Measurements from ENCODE around the gene MLPH. TPM values are rescaled to one million over a fixed set of nuclear protein-coding genes. Genes with fewer than 3 reads are reported as not detected.
A peak's percentile ranks its signal among the peaks of the same experiment; 100 is the strongest.

The MLPH gene
- total RNA-seq, 1 donor from 2014 or later, result not detected

- no peaks in the 10 kb centered on the region for H3K4me1 ChIP-seq
- Mint-ChIP-seq H3K27ac (no peak overlapping the region), H3K36me3 (no peaks in the 10 kb centered on the region), H3K4me3 (peak overlapping the region; percentile 42), H3K9me3 (no peaks in the 10 kb centered on the region), H3K27me3 (ENCODE audit: insufficient read depth, low read depth) (peaks cover 2% of the 10 kb centered on the region), H3K4me1 (peaks cover 19% of the 10 kb centered on the region)
- no peaks in the 10 kb centered on the region for H3K9me3 ChIP-seq (ENCODE audit: low read depth)
- no peak overlapping the region for H3K27ac ChIP-seq
- H3K79me2 ChIP-seq (ENCODE audit: low read depth), result no peaks in the 10 kb centered on the region
- no peaks in the 10 kb centered on the region for H3K27me3 ChIP-seq
- no peaks in the 10 kb centered on the region for H3K36me3 ChIP-seq
- H3F3A ChIP-seq (ENCODE audit: low read depth), result no peaks in the 10 kb centered on the region
- no peak overlapping the region for H3K4me3 ChIP-seq
- no peak for TF ChIP-seq EZH2 (IDR thresholded peaks at IDR 0.05)
- TF ChIP-seq CTCF (IDR thresholded peaks at IDR 0.05), result no peak
- TF ChIP-seq EZH2phosphoT487 (IDR thresholded peaks at IDR 0.05), result no peak
- no peaks in the 10 kb centered on the region for H4K20me1 ChIP-seq (ENCODE audit: low read depth)
- no peak overlapping the region for H3K9ac ChIP-seq
- DNase-seq (ENCODE audit: low spot score), result no peak
- H3K4me2 ChIP-seq, result no peak overlapping the region
- no peak overlapping the region for H2AFZ ChIP-seq (replicated peaks)
These were observed 59.9 kb downstream of the MLPH start for GRCh38 chr2:237546876-237547395.

GRCh38 chr2:237547841-237548416, 60.9 kb downstream of the MLPH start:
- Mint-ChIP-seq H3K9me3 (no peaks in the 10 kb centered on the region), H3K27me3 (ENCODE audit: insufficient read depth, low read depth) (peaks cover 2% of the 10 kb centered on the region), H3K4me1 (peaks cover 19% of the 10 kb centered on the region), H3K4me3 (no peak overlapping the region), H3K36me3 (no peaks in the 10 kb centered on the region), H3K27ac (no peak overlapping the region)
- Histone ChIP-seq H3K27me3 (no peaks in the 10 kb centered on the region), H3K4me3 (no peak overlapping the region), H3K27ac (no peak overlapping the region), H3K4me2 (no peak overlapping the region), H2AFZ (replicated peaks) (no peak overlapping the region), H3K9ac (no peak overlapping the region), H3K36me3 (no peaks in the 10 kb centered on the region), H4K20me1 (ENCODE audit: low read depth) (no peaks in the 10 kb centered on the region), H3K9me3 (ENCODE audit: low read depth) (no peaks in the 10 kb centered on the region), H3K4me1 (no peaks in the 10 kb centered on the region), H3F3A (ENCODE audit: low read depth) (no peaks in the 10 kb centered on the region), H3K79me2 (ENCODE audit: low read depth) (no peaks in the 10 kb centered on the region)
- TF ChIP-seq EZH2phosphoT487 (IDR thresholded peaks at IDR 0.05), result no peak
- no peak for TF ChIP-seq EZH2 (IDR thresholded peaks at IDR 0.05)
- no peak for TF ChIP-seq CTCF (IDR thresholded peaks at IDR 0.05)
- peak; percentile 17 for DNase-seq (ENCODE audit: low spot score)

GRCh38 chr2:237549216-237549615, 62.2 kb downstream of the MLPH start:
- Mint-ChIP-seq H3K27me3 (ENCODE audit: insufficient read depth, low read depth) (peaks cover 2% of the 10 kb centered on the region), H3K4me3 (no peak overlapping the region), H3K27ac (no peak overlapping the region), H3K36me3 (no peaks in the 10 kb centered on the region), H3K9me3 (peaks cover 6% of the 10 kb centered on the region), H3K4me1 (peaks cover 19% of the 10 kb centered on the region)
- H3K4me1 ChIP-seq, result no peaks in the 10 kb centered on the region
- no peak overlapping the region for H3K27ac ChIP-seq
- no peaks in the 10 kb centered on the region for H3K79me2 ChIP-seq (ENCODE audit: low read depth)
- no peaks in the 10 kb centered on the region for H3F3A ChIP-seq (ENCODE audit: low read depth)
- no peaks in the 10 kb centered on the region for H3K36me3 ChIP-seq
- no peaks in the 10 kb centered on the region for H3K27me3 ChIP-seq
- DNase-seq (ENCODE audit: low spot score), result no peak
- no peak overlapping the region for H3K4me3 ChIP-seq
- H2AFZ ChIP-seq (replicated peaks), result no peak overlapping the region
- TF ChIP-seq EZH2 (IDR thresholded peaks at IDR 0.05) (no peak), CTCF (IDR thresholded peaks at IDR 0.05) (no peak), EZH2phosphoT487 (IDR thresholded peaks at IDR 0.05) (no peak)
- no peak overlapping the region for H3K9ac ChIP-seq
- no peak overlapping the region for H3K4me2 ChIP-seq
- H3K9me3 ChIP-seq (ENCODE audit: low read depth), result no peaks in the 10 kb centered on the region
- H4K20me1 ChIP-seq (ENCODE audit: low read depth), result no peaks in the 10 kb centered on the region

Measured in neural progenitor cell (in vitro differentiated cells).